Measurements from ENCODE around the gene VASP.

DNA sequence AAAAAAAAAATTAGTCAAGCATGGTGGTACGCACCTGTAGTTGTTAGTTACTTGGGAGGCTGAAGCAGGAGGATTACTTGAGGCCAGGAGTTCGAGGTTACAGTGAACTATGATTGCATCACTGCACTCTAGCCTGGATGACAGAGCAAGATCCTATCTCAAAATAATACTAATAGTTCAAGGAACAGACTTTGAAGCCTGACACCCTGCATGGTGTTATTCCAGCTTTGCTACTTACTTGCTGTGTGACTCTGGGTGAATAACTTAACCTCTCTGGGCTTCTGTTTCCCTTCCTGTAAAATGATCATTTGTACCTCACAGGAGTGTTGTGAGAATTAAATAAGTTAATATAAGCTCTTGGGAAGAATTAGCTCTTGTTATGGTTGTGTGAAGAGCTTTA, 43.0 kb upstream of the VASP start:
- TF ChIP-seq, protein P1, sequence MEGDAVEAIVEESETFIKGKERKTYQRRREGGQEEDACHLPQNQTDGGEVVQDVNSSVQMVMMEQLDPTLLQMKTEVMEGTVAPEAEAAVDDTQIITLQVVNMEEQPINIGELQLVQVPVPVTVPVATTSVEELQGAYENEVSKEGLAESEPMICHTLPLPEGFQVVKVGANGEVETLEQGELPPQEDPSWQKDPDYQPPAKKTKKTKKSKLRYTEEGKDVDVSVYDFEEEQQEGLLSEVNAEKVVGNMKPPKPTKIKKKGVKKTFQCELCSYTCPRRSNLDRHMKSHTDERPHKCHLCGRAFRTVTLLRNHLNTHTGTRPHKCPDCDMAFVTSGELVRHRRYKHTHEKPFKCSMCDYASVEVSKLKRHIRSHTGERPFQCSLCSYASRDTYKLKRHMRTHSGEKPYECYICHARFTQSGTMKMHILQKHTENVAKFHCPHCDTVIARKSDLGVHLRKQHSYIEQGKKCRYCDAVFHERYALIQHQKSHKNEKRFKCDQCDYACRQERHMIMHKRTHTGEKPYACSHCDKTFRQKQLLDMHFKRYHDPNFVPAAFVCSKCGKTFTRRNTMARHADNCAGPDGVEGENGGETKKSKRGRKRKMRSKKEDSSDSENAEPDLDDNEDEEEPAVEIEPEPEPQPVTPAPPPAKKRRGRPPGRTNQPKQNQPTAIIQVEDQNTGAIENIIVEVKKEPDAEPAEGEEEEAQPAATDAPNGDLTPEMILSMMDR (IDR thresholded peaks at IDR 0.05; ENCODE audit: low read depth, low read length): no peak
- no peak for TF ChIP-seq POLR2A (IDR thresholded peaks at IDR 0.05; ENCODE audit: extremely low read depth, insufficient read length)
- TF ChIP-seq, protein P2, sequence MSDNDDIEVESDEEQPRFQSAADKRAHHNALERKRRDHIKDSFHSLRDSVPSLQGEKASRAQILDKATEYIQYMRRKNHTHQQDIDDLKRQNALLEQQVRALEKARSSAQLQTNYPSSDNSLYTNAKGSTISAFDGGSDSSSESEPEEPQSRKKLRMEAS (IDR thresholded peaks at IDR 0.05; ENCODE audit: low read depth, low read length): no peak
